Esophagus muscularis mucosa (tissue), 4 donors: ENCODE measurements around the gene CHCHD1. TPM values are rescaled to one million over a fixed set of nuclear protein-coding genes. Genes with fewer than 3 reads are reported as not detected.
A peak's percentile ranks its signal among the peaks of the same experiment; 100 is the strongest.

Source experiments
- DNase-seq: peaks from one replicate; pipeline ENCODE4 v3.0.0-alpha.2; 2017; ENCODE audit errors: extremely low spot score
- H3K27ac ChIP-seq, 4 donors: fragments of 200-600 bp; sonication (generic); replicated peaks in 1 of 4; 1 replicate in 3 of 4; 2 replicates in 1 of 4; pipeline ENCODE4 v1.5.1; 2016 to 2019; ENCODE audit warnings: mild to moderate bottlenecking in 1 of 4
- H3K27me3 ChIP-seq, 4 donors: fragments of 200-600 bp; sonication (generic); one replicate each; pipeline versions ENCODE4 v1.5.1 to v1.6.0; 2016 to 2019
- H3K36me3 ChIP-seq, 4 donors: fragments of 200-600 bp; sonication (generic); one replicate each; pipeline ENCODE4 v1.5.1; 2016 to 2019
- H3K4me1 ChIP-seq, 4 donors: fragments of 200-600 bp; sonication (generic); one replicate each; pipeline ENCODE4 v1.5.1; 2016 to 2019
- H3K4me3 ChIP-seq, 4 donors: fragments of 200-600 bp; sonication (generic); 1 replicate in 2 of 4; 2 replicates in 2 of 4; pipeline ENCODE4 v1.5.1; 2016 to 2019; ENCODE audit warnings: mild to moderate bottlenecking in 4 of 4, moderate library complexity in 1 of 4
- H3K9me3 ChIP-seq, 4 donors: fragments of 200-600 bp; sonication (generic); 1 replicate in 3 of 4; 2 replicates in 1 of 4; pipeline ENCODE4 v1.5.1; 2016 to 2019
- CTCF ChIP-seq, 3 experiments: fragments of 200-600 bp in 2 of 3; fragments of 450-650 bp in 1 of 3; sonication (generic) in 2 of 3; IDR thresholded peaks; one replicate each; pipeline ENCODE4 v1.5.1; 2017 to 2019; ENCODE audit warnings: antibody characterized with exemption in 3 of 3, mild to moderate bottlenecking in 2 of 3, moderate library complexity in 1 of 3
- EP300 ChIP-seq: sonication (generic); formaldehyde crosslinking; IDR thresholded peaks from one replicate; pipeline ENCODE4 v1.6.1; 2017; ENCODE audit warnings: antibody characterized with exemption
- POLR2A ChIP-seq: fragments of 450-650 bp; IDR thresholded peaks from one replicate; pipeline ENCODE4 v1.6.1; 2017; ENCODE audit warnings: antibody characterized with exemption, moderate library complexity, mild to moderate bottlenecking, low read depth
- POLR2AphosphoS5 ChIP-seq, 2 donors: sonication (generic); formaldehyde crosslinking; IDR thresholded peaks; one replicate each; pipeline ENCODE4 v1.6.1; 2017; ENCODE audit warnings: antibody characterized with exemption in 2 of 2
- WGBS: methylation state at CpG from one replicate; pipeline ENCODE4 v1.1.5; 2018; 5-methylcytosine and 5-hydroxymethylcytosine counted together
- intact Hi-C: fragments of 100-400 bp; cut with DNase I; formaldehyde crosslinking; loops from one replicate; pipeline ENCODE4 v1.15.1; 2023
- total RNA-seq, 4 donors: library from RNA; depleted of rRNA; stranded (reverse); fragments of >200 nt; gene quantifications; one replicate each; pipeline versions ENCODE4 v1.1.0 to v1.2.1, GENCODE V29; 2016

The CHCHD1 gene
- total RNA-seq, 4 donors from 2014 or later, result 14.9 to 32.0 (median 25.6) TPM

- WGBS, result 64% methylated on average over 7 of the region's 7 CpGs
- TF ChIP-seq POLR2A (no peak), EP300 (no peak), POLR2AphosphoS5 (IDR thresholded peaks at IDR 0.05) (no peak), CTCF (IDR thresholded peaks at IDR 0.05) (no peak)
- DNase-seq, result no peak
- intact Hi-C loops, result no loop called here
- H3K27me3 ChIP-seq, result peaks cover 0 to 3% (median 0%) of the 10 kb centered on the region in 4 donors
- H3K36me3 ChIP-seq, result peaks cover 47 to 67% (median 55%) of the 10 kb centered on the region in 4 donors
- H3K27ac ChIP-seq, result peak overlapping the region; percentile 94 to 99 (median 96)
- peaks cover 16 to 54% (median 43%) of the 10 kb centered on the region in 4 donors for H3K4me1 ChIP-seq
- no peaks in the 10 kb centered on the region for H3K9me3 ChIP-seq
- H3K4me3 ChIP-seq, result peak overlapping the region; percentile 92 to 97 (median 93)
Measured at GRCh38 chr10:73810358-73810734, 28.5 kb downstream of the CHCHD1 start.

- DNase-seq, result no peak
- Histone ChIP-seq H3K36me3 (peaks cover 41 to 67% (median 52%) of the 10 kb centered on the region in 4 donors), H3K27me3 (peaks cover 0 to 3% (median 0%) of the 10 kb centered on the region in 4 donors), H3K27ac (peak overlapping the region; percentile 94 to 99 (median 96)), H3K4me3 (peak overlapping the region; percentile 92 to 97 (median 93)), H3K9me3 (no peaks in the 10 kb centered on the region), H3K4me1 (peaks cover 16 to 54% (median 43%) of the 10 kb centered on the region in 4 donors)
- whole genome bisulfite sequencing, result 3% methylated on average over 16 of the region's 63 CpGs
- intact Hi-C loops, result no loop called here
- TF ChIP-seq CTCF (IDR thresholded peaks at IDR 0.05), result no peak
- no peak for TF ChIP-seq EP300
- TF ChIP-seq POLR2A, result no peak
- TF ChIP-seq POLR2AphosphoS5 (IDR thresholded peaks at IDR 0.05), result no peak
Measured at GRCh38 chr10:73810735-73811465, 29.1 kb downstream of the CHCHD1 start.

GRCh38 chr10:73812657-73813056 is 30.8 kb downstream of the CHCHD1 start:
- TF ChIP-seq POLR2A, result no peak
- TF ChIP-seq POLR2AphosphoS5 (IDR thresholded peaks at IDR 0.05), result no peak
- TF ChIP-seq CTCF (IDR thresholded peaks at IDR 0.05), result no peak
- TF ChIP-seq EP300, result no peak
- Histone ChIP-seq H3K4me1 (peaks cover 16 to 46% (median 41%) of the 10 kb centered on the region in 4 donors), H3K36me3 (peaks cover 33 to 67% (median 48%) of the 10 kb centered on the region in 4 donors), H3K9me3 (no peaks in the 10 kb centered on the region), H3K27ac (peak overlapping the region; percentile 94 to 99 (median 96)), H3K4me3 (no peak overlapping the region), H3K27me3 (peaks cover 0 to 3% (median 0%) of the 10 kb centered on the region in 4 donors)
- DNase-seq, result no peak
- intact Hi-C loops, result no loop called here
- WGBS, result 93% methylated on average over 4 of the region's 4 CpGs

GRCh38 chr10:73813333-73813732 is 31.5 kb downstream of the CHCHD1 start:
- no peak for DNase-seq
- intact Hi-C loops, result no loop called here
- H3K4me3 ChIP-seq, result no peak overlapping the region
- H3K27me3 ChIP-seq, result peaks cover 0 to 3% (median 0%) of the 10 kb centered on the region in 4 donors
- no peak for TF ChIP-seq POLR2A
- peak in 1 of 2 donors; percentile 19 for TF ChIP-seq POLR2AphosphoS5 (IDR thresholded peaks at IDR 0.05)
- 81% methylated on average over 7 of the region's 7 CpGs for WGBS
- H3K27ac ChIP-seq, result peak overlapping the region in 1 of 4 donors; percentile 97
- H3K36me3 ChIP-seq, result peaks cover 28 to 67% (median 46%) of the 10 kb centered on the region in 4 donors
- H3K4me1 ChIP-seq, result peaks cover 16 to 48% (median 44%) of the 10 kb centered on the region in 4 donors
- no peaks in the 10 kb centered on the region for H3K9me3 ChIP-seq

- WGBS, result 86% methylated on average over 13 of the region's 13 CpGs
Measured at GRCh38 chr10:73814276-73814895, 32.5 kb downstream of the CHCHD1 start.

More at GRCh38 chr10:73814276-73814895, 32.5 kb downstream of the CHCHD1 start:
- H3K36me3 ChIP-seq, result peaks cover 26 to 69% (median 47%) of the 10 kb centered on the region in 4 donors
- no peak overlapping the region for H3K27ac ChIP-seq
- H3K27me3 ChIP-seq, result peaks cover 0 to 3% (median 0%) of the 10 kb centered on the region in 4 donors
- TF ChIP-seq POLR2A (no peak), CTCF (IDR thresholded peaks at IDR 0.05) (no peak), POLR2AphosphoS5 (IDR thresholded peaks at IDR 0.05) (no peak), EP300 (no peak)
- H3K4me3 ChIP-seq, result no peak overlapping the region
- no peaks in the 10 kb centered on the region for H3K9me3 ChIP-seq
- intact Hi-C loops, result no loop called here
- no peak for DNase-seq
- H3K4me1 ChIP-seq, result peaks cover 12 to 51% (median 46%) of the 10 kb centered on the region in 4 donors
